GM12892 (cell line): Measurements from ENCODE around the gene DDTL.

ENCODE experiments used
- POLR2A ChIP-seq: IDR thresholded peaks from 2 replicates; pipeline ENCODE4 v1.6.1; 2011; ENCODE audit warnings: low read depth, low read length, control low read depth
- POLR2AphosphoS5 ChIP-seq: IDR thresholded peaks from 2 replicates; pipeline ENCODE4 v1.6.1; 2011; ENCODE audit warnings: low read depth, low read length, control low read depth

- no peak for TF ChIP-seq POLR2A
- TF ChIP-seq POLR2AphosphoS5 = no peak
Observed at GRCh38 chr22:24006207-24006913, 39.7 kb downstream of the DDTL start.
